Mesendoderm (in vitro differentiated cells): Measurements from ENCODE around the gene FAM240A.
A peak's percentile ranks its signal among the peaks of the same experiment; 100 is the strongest.
"Not testable (repeated sequence)": the region's sequence is repeated elsewhere in the genome, so short reads cannot be mapped to it uniquely, and the experiment has no call there.

ENCODE experiments used
- DNase-seq: peaks from one replicate; pipeline ENCODE4 v3.0.0; 2013
- H2AK5ac ChIP-seq: 2 replicates; pipeline ENCODE4 v1.6.1; 2013; ENCODE audit warnings: low read length, inconsistent platforms
- H2BK120ac ChIP-seq: 2 replicates; pipeline ENCODE4 v1.6.1; 2013; ENCODE audit warnings: low read depth, mild to moderate bottlenecking, low read length, moderate library complexity, mixed read lengths
- H2BK15ac ChIP-seq: replicated peaks from 2 replicates; pipeline ENCODE4 v1.6.1; 2013; ENCODE audit warnings: low read depth, mild to moderate bottlenecking, moderate library complexity
- H2BK5ac ChIP-seq: 2 replicates; pipeline ENCODE4 v1.6.1; 2013; ENCODE audit warnings: low read length, inconsistent platforms
- H3K18ac ChIP-seq: 2 replicates; pipeline ENCODE4 v1.6.1; 2013; ENCODE audit warnings: mild to moderate bottlenecking, low read length, mixed read lengths
- H3K23ac ChIP-seq: one replicate; pipeline ENCODE4 v1.6.1; 2013; ENCODE audit warnings: low read length
- H3K27ac ChIP-seq: 2 replicates; pipeline ENCODE4 v1.5.1; 2013; ENCODE audit warnings: low read depth, mild to moderate bottlenecking, inconsistent platforms, low read length, moderate library complexity
- H3K27me3 ChIP-seq: 2 replicates; pipeline ENCODE4 v1.6.1; 2013; ENCODE audit warnings: low read length, control low read depth, mild to moderate bottlenecking, inconsistent platforms; ENCODE audit not compliant: insufficient read depth, poor library complexity
- H3K36me3 ChIP-seq: 2 replicates; pipeline ENCODE4 v1.6.1; 2013; ENCODE audit warnings: low read length, inconsistent platforms; ENCODE audit not compliant: control insufficient read depth, insufficient read depth
- H3K4ac ChIP-seq: one replicate; pipeline ENCODE4 v1.6.1; 2013; ENCODE audit warnings: low read depth, mild to moderate bottlenecking, low read length, moderate library complexity
- H3K4me1 ChIP-seq: 2 replicates; pipeline ENCODE4 v1.6.1; 2013; ENCODE audit warnings: low read depth, low read length, inconsistent platforms; ENCODE audit not compliant: control insufficient read depth
- H3K4me2 ChIP-seq: 2 replicates; pipeline ENCODE4 v1.6.1; 2013; ENCODE audit warnings: low read length
- H3K4me3 ChIP-seq: 2 replicates; pipeline ENCODE4 v1.5.1; 2013; ENCODE audit warnings: mild to moderate bottlenecking, low read length
- H3K56ac ChIP-seq: one replicate; pipeline ENCODE4 v1.6.1; 2013; ENCODE audit warnings: low read length
- H3K79me1 ChIP-seq: 2 replicates; pipeline ENCODE4 v1.6.1; 2013; ENCODE audit warnings: low read length, inconsistent platforms
- H3K79me2 ChIP-seq: 2 replicates; pipeline ENCODE4 v1.6.1; 2013; ENCODE audit warnings: mild to moderate bottlenecking, low read length; ENCODE audit not compliant: control insufficient read depth, insufficient read depth
- H3K9ac ChIP-seq: 2 replicates; pipeline ENCODE4 v1.6.1; 2013; ENCODE audit warnings: low read length, inconsistent platforms
- H4K5ac ChIP-seq: one replicate; pipeline ENCODE4 v1.6.1; 2013; ENCODE audit warnings: low read length
- H4K8ac ChIP-seq: one replicate; pipeline ENCODE4 v1.6.1; 2013; ENCODE audit warnings: low read depth, mild to moderate bottlenecking, control low read depth, low read length, moderate library complexity
- WGBS: extraction: QIAGEN DNeasy Blood & Tissue Kit; methylation state at CpG from one replicate; pipeline ENCODE4 v1.1.7; 2013; ENCODE audit warnings: low lambda C conversion rate, missing lambda C conversion rate; ENCODE audit not compliant: insufficient coverage; ENCODE audit errors: extremely low coverage; 5-methylcytosine and 5-hydroxymethylcytosine counted together

Gene FAM240A

GRCh38 chr3:46580675-46581074, 31.6 kb upstream of the FAM240A start:
- no peak overlapping the region for H2BK15ac ChIP-seq

GRCh38 chr3:46584598-46585467, 27.5 kb upstream of the FAM240A start:
- no peaks in the 10 kb centered on the region for H3K27me3 ChIP-seq
- H3K79me1 ChIP-seq = peaks cover 7% of the 10 kb centered on the region
- no peak overlapping the region for H4K5ac ChIP-seq
- no peak overlapping the region for H3K4me2 ChIP-seq
- WGBS = no CpG with 5 or more reads among the region's 7 CpGs
- DNase-seq = no peak
- H3K23ac ChIP-seq = no peak overlapping the region
- H3K18ac ChIP-seq = no peak overlapping the region
- no peak overlapping the region for H2AK5ac ChIP-seq
- H3K4me3 ChIP-seq = peak overlapping the region; percentile 14
- no peak overlapping the region for H3K4ac ChIP-seq
- no peak overlapping the region for H3K27ac ChIP-seq
- no peak overlapping the region for H2BK120ac ChIP-seq
- H3K4me1 ChIP-seq = peaks cover 4% of the 10 kb centered on the region
- no peak overlapping the region for H3K9ac ChIP-seq
- H2BK15ac ChIP-seq = no peak overlapping the region
- peaks cover 12% of the 10 kb centered on the region for H3K79me2 ChIP-seq
- H3K36me3 ChIP-seq = peaks cover 19% of the 10 kb centered on the region
- no peak overlapping the region for H4K8ac ChIP-seq
- no peak overlapping the region for H2BK5ac ChIP-seq
- no peak overlapping the region for H3K56ac ChIP-seq

More at GRCh38 chr3:46580675-46581074, 31.6 kb upstream of the FAM240A start:
- H3K4me2 ChIP-seq = peak overlapping the region; percentile 56
- peaks cover 24% of the 10 kb centered on the region for H3K36me3 ChIP-seq
- peaks cover 30% of the 10 kb centered on the region for H3K79me2 ChIP-seq
- no peak overlapping the region for H4K8ac ChIP-seq
- H2AK5ac ChIP-seq = no peak overlapping the region
- DNase-seq = no peak
- no peak overlapping the region for H2BK5ac ChIP-seq
- peaks cover 7% of the 10 kb centered on the region for H3K79me1 ChIP-seq
- peak overlapping the region; percentile 91 for H3K18ac ChIP-seq
- no peak overlapping the region for H2BK120ac ChIP-seq
- no peak overlapping the region for H3K27ac ChIP-seq
- H3K23ac ChIP-seq = no peak overlapping the region
- H3K4ac ChIP-seq = no peak overlapping the region
- peak overlapping the region; percentile 94 for H3K9ac ChIP-seq
- H3K56ac ChIP-seq = peak overlapping the region; percentile 93
- H3K4me1 ChIP-seq = peaks cover 6% of the 10 kb centered on the region
- peak overlapping the region; percentile 96 for H3K4me3 ChIP-seq
- no peak overlapping the region for H4K5ac ChIP-seq
- no peaks in the 10 kb centered on the region for H3K27me3 ChIP-seq
- WGBS = no CpG with 5 or more reads among the region's 1 CpG

- Histone ChIP-seq H2BK15ac (no peak overlapping the region), H3K9ac (no peak overlapping the region), H2BK5ac (no peak overlapping the region), H3K27me3 (no peaks in the 10 kb centered on the region), H3K4me3 (no peak overlapping the region), H3K79me1 (peaks cover 3% of the 10 kb centered on the region), H3K18ac (no peak overlapping the region), H4K8ac (no peak overlapping the region), H3K23ac (no peak overlapping the region), H3K36me3 (peaks cover 16% of the 10 kb centered on the region), H4K5ac (no peak overlapping the region), H3K4me1 (no peaks in the 10 kb centered on the region), H2AK5ac (no peak overlapping the region), H3K56ac (no peak overlapping the region), H3K4me2 (no peak overlapping the region), H3K27ac (no peak overlapping the region), H2BK120ac (no peak overlapping the region), H3K79me2 (no peaks in the 10 kb centered on the region), H3K4ac (no peak overlapping the region)
- no CpG with 5 or more reads among the region's 5 CpGs for WGBS
- DNase-seq = peak; percentile 50
These were observed 26.3 kb upstream of the FAM240A start for GRCh38 chr3:46585799-46586693.

- Histone ChIP-seq H2BK5ac (no peak overlapping the region), H3K27ac (no peak overlapping the region)
- WGBS = no CpG with 5 or more reads among the region's 6 CpGs
These were observed 25.5 kb upstream of the FAM240A start for GRCh38 chr3:46586738-46587246.

GRCh38 chr3:46587268-46587667, 25.1 kb upstream of the FAM240A start:
- peak; percentile 55 for DNase-seq
- H3K4ac ChIP-seq, H3K18ac ChIP-seq, H4K5ac ChIP-seq, H2BK5ac ChIP-seq, H3K9ac ChIP-seq, H2BK15ac ChIP-seq, H3K56ac ChIP-seq, H3K4me1 ChIP-seq, H3K27me3 ChIP-seq, H2AK5ac ChIP-seq, H3K79me1 ChIP-seq, H3K23ac ChIP-seq, H3K4me2 ChIP-seq, H3K79me2 ChIP-seq, H4K8ac ChIP-seq, H2BK120ac ChIP-seq, H3K4me3 ChIP-seq, H3K27ac ChIP-seq: not testable (repeated sequence)
- peaks cover 16% of the 10 kb centered on the region for H3K36me3 ChIP-seq
- WGBS = no CpG with 5 or more reads among the region's 3 CpGs

More at GRCh38 chr3:46586738-46587246, 25.5 kb upstream of the FAM240A start:
- no peak overlapping the region for H3K4me2 ChIP-seq
- no peak overlapping the region for H3K9ac ChIP-seq
- H3K79me2 ChIP-seq = no peaks in the 10 kb centered on the region
- H4K8ac ChIP-seq = no peak overlapping the region
- DNase-seq = peak; percentile 65
- H3K23ac ChIP-seq = no peak overlapping the region
- peaks cover 3% of the 10 kb centered on the region for H3K79me1 ChIP-seq
- no peak overlapping the region for H2BK15ac ChIP-seq
- H3K4ac ChIP-seq = no peak overlapping the region
- H3K27me3 ChIP-seq = no peaks in the 10 kb centered on the region
- H3K4me3 ChIP-seq = no peak overlapping the region
- no peak overlapping the region for H2AK5ac ChIP-seq
- no peak overlapping the region for H3K18ac ChIP-seq
- H2BK120ac ChIP-seq = no peak overlapping the region
- H4K5ac ChIP-seq = no peak overlapping the region
- no peaks in the 10 kb centered on the region for H3K4me1 ChIP-seq
- peaks cover 16% of the 10 kb centered on the region for H3K36me3 ChIP-seq
- no peak overlapping the region for H3K56ac ChIP-seq
